ENCODE data around the gene TMEM222.

DNA sequence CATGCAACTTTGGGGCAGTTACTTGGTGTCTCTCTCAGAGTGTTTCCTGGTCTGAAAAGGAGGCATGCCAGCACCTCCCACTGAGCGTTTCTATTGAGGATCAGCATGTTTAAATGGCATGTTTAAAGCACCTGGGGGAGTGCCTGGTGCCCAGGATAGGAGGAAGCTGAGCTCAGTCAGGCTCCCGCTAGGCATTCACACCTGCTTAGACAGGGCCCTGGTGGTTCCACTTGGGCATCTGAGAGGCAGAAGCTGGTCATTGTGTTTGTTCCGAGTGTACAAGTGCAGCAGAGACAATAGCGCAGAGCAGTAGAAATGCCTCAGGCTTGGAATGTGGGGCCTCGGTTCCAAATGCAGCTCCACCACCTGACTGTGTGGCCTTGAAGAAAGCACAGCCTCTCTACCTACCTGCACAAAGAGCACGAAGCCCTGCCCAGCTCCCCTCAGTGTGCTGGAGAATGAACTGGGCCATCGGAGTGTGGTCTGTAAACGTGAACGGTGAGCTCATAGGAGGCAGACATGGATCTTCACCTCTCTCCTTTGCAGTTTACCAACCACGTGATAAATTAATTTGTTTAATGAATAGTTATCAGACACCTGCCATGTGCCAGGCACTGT is 20.3 kb upstream of the TMEM222 start:
- TF ChIP-seq, protein P1, sequence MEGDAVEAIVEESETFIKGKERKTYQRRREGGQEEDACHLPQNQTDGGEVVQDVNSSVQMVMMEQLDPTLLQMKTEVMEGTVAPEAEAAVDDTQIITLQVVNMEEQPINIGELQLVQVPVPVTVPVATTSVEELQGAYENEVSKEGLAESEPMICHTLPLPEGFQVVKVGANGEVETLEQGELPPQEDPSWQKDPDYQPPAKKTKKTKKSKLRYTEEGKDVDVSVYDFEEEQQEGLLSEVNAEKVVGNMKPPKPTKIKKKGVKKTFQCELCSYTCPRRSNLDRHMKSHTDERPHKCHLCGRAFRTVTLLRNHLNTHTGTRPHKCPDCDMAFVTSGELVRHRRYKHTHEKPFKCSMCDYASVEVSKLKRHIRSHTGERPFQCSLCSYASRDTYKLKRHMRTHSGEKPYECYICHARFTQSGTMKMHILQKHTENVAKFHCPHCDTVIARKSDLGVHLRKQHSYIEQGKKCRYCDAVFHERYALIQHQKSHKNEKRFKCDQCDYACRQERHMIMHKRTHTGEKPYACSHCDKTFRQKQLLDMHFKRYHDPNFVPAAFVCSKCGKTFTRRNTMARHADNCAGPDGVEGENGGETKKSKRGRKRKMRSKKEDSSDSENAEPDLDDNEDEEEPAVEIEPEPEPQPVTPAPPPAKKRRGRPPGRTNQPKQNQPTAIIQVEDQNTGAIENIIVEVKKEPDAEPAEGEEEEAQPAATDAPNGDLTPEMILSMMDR (IDR thresholded peaks at IDR 0.05; ENCODE audit: low read depth, low read length, poor library complexity, severe bottlenecking): no peak
- no peak for TF ChIP-seq EZH2phosphoT487 (IDR thresholded peaks at IDR 0.05; ENCODE audit: borderline replicate concordance, low read length)

Measured in DOHH2 (cell line).